Activated CD4-positive, alpha-beta T cell treated with anti-CD3 and anti-CD28 coated beads, Interleukin-2, amount 50 U/mL, for 4 hours (primary cell): ENCODE measurements around the gene WDR4.
A peak's percentile ranks its signal among the peaks of the same experiment; 100 is the strongest.
"Not testable (repeated sequence)": the region's sequence is repeated elsewhere in the genome, so short reads cannot be mapped to it uniquely, and the experiment has no call there.

Source experiments
- DNase-seq, 2 experiments: peaks; one replicate each; pipeline ENCODE4 v3.0.0-alpha.2; 2020

The WDR4 gene

DNA sequence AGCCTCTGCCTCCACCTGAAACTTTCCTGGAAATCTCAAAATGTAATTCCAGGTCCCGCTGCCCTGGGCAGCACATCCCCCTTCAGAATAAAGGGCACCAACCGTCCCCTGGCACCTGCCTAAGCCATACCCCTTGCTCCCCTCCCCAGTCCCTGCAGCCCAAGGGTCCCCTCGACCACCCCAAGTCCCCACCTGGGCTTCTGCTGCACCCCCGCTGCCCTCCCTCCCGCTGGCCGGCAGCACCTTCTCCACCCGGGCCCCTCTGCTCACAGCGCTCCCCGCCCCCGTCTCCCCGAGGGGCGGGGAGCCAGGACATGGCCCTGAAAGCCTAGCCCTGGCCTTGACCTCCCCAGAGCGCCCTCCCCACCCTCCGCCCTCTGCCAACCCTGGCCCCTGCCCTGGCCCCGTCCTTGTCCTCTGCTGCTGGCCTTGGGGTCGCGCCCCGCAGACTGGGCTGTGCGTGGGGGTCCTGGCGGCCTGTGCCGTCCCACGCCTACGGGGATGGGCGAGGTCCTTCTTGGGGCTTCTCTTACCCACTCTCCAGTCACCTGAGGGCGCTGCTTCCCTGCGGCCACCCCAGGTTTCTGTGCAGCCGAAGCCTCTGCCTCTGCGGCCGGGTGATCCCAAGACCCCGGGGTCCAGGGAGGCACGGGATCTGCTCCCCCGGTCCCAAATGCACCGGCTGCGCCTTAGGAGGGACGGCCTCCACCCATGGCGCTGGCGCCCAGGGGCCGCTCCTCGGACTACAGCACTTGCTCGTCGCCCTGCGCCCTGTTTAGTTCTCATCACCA is 41.7 kb downstream of the WDR4 start:
- no peak for DNase-seq

GRCh38 chr21:42836767-42837301 is 42.5 kb downstream of the WDR4 start:
- no peak for DNase-seq

- no peak for DNase-seq
These were observed 43.0 kb downstream of the WDR4 start for GRCh38 chr21:42836402-42836666.

GRCh38 chr21:42835611-42836401 is 43.5 kb downstream of the WDR4 start:
- DNase-seq, result no peak

GRCh38 chr21:42835211-42835610 is 44.1 kb downstream of the WDR4 start:
- DNase-seq, result no peak

DNA sequence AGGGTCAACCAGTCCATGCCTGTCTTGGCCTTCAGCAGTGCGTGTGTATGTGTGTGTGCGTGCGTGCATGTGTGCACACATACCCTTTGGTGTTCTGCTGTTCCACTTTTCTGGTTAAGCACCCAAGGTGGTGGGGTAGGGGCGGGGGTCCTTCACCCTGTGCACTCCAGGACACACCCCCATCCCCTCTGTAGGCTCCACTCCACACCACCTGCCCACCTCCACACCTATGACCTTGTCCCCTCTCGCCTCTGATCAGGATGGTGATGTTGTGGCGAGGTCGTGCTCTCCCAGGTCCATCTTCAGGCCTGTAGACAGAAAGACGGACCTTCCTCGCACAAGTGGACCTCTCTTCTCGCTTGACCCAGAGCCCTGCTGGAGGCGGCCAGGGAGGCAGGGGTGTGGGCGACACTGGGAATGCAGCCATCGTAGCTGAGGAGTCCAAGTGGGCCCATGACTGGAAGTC is 44.6 kb downstream of the WDR4 start:
- DNase-seq, result no peak

DNA sequence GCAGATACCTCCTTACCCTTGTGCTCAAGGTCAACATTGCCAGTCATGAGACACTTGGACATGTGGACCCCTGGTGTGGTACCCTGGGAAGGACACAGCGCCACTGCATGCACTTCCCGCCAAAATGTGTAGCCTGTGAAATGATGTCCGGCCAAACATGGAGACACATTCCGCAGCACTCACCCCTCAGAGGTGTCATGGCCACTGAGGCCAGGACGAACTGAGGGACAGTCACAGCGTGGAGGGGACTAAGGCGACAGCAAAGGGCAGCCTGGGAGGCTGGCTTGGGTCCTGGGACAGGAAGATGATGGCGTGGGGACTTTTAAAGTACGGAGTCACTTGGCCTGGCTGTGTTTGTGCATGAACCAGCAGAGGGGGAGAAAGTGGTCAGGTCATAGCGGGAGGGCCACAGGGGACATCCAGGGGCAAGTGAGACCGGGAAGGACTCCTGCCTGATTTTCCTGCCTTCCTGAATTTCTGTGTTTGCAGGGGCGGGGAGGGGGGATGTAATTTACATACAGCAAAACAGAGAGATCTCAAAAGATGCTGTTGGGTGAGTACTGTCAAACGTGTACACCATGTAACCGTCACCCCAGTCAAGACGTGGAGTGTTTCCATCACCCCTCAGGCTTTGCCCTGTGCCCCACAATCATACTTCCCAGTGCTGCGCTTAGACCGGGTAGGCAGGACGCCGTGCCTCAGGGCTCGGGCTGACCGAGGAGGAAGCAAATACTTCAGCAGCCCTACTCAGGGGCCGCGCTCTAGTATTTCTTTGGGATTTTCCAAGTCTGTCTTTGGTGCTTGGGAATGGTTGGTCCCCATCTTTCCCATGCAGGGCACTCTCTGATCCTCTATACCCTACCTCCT is 45.2 kb downstream of the WDR4 start:
- no peak for DNase-seq

- DNase-seq, result peak; percentile 42 to 47
These were observed 45.9 kb downstream of the WDR4 start for GRCh38 chr21:42833439-42833815.

GRCh38 chr21:42832321-42832630 is 47.1 kb downstream of the WDR4 start:
- DNase-seq, result not testable (repeated sequence)

- no peak for DNase-seq
These were observed 48.6 kb downstream of the WDR4 start for GRCh38 chr21:42830456-42831455.

DNA sequence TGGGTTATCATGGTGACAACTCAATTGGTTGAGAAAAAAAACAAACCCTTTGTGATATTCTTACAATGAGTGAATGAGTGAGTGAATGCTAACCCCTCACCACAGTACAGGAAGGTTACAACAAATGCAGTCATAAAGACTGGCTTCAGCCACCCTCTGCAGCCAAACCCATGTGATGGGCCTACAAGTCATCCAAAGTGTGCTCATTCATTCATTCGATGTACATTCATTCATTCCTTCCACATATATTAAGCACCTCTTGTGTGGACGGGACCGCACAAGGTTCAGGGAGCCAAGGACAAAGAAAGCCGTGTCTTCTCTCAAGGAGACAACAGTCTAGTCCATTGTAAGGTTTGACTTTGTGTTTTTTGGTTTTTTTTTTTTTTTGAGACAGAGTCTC is 49.4 kb downstream of the WDR4 start:
- no peak for DNase-seq

GRCh38 chr21:42829417-42829816 is 49.9 kb downstream of the WDR4 start:
- DNase-seq, result no peak

DNA sequence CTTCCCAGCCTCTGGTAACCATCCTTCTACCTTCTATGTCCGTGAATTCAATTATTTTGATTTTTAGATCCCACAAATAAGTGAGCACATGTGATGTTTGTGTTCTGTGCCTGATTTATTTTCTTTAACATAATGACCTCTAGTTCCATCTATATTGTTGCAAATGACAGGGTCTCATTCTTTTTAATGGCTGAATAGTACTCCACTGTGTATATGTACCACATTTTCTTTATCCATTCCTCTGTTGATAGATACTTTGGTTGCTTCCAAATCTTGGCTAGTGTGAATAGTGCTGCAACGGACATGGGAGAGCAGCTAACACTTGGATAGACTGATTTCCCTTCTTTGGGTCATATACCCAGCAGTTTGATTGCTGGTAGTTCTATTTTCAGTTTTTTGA is 51.8 kb downstream of the WDR4 start:
- no peak for DNase-seq

GRCh38 chr21:42820616-42821465 is 58.5 kb downstream of the WDR4 start:
- DNase-seq, result no peak

DNA sequence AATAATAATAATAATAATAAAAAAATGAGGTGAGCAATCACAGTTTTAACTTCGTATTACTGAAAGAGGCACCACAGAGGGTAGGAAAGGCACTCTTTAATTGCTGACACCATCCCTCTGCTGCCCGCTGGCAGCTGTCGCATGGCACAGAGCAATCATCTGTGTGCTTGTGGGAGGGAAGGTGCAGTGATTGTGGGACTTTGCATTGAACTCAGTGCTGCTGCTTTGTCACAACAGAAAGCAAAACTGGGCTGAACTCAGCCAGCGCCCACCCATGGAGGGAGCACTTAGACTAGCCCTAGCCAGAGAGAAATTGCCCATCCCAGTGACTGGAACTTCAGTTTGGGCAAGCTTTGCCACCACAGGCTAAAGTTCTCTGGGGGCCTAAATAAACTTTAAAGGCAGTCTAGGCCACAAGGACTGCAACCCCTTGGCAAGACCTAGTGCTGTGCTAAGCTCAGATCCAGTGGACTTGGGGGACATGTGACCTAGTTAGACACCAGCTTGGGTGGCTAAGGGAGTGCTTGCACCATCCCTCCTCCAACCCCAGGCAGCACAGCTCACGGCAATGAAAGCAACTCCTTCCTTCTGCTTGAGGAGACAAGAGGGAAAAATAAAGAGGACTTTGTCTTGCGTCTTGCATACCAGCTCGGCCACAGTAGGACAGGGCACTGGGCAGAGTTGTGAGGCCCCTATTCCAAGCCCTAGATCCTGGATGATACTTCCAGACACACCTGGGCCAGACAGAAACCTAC is 59.3 kb downstream of the WDR4 start:
- no peak for DNase-seq

DNA sequence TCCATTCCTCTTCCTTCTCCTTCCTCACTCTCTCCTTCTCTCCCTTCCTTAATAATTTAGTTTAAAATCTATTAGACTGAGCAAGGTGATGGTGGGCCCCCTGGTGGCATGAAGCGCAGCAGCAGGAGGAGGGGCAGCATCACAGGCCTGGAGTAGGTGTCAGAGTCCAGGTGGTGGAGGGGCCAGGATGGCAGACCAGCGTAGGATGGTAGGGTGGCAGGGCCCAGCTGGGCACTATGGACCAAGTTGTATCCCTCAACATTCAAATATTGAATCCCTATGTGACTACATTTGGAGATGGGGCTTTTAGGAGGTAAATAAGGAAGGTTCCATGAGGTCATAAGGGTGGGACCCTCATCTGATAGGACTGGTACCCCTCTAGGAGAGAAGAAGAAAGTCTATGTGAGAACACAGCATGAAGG is 61.0 kb downstream of the WDR4 start:
- peak; percentile 59 to 69 for DNase-seq

GRCh38 chr21:42815217-42815616 is 64.1 kb downstream of the WDR4 start:
- DNase-seq, result no peak

DNA sequence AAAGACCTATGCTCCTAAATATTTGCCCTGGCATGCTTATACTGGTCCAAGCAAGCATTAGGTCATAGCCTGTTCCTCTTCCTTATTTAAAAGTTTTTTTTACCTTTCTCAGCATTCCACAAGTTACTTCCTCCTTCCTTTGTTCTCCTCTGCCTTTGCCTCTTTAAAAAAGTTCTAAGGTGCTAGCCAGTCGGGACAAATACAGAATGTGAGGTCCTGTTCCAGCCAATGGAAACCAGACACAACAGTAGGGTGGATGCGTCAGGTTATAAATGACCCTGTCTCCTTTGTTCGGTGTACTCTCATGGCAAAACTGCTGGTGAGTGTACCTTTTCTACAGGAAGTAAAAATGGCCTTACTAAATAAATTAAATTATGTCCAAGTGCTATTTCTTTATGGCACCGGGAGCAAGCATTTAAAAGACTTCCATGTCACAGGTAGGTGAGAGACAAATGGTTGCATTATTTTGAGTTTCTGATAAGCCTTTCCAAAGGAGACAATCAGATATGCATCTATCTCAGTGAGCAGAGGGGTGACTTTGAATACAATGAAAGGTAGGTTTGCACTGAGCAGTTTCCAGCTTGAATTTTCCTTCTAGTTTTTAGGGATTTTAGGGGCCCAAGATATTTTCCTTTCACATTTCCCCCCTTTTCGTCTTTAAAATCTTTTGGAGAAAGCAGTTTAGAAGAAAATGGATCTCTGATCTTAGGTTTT is 66.7 kb downstream of the WDR4 start:
- not testable (repeated sequence) for DNase-seq

DNA sequence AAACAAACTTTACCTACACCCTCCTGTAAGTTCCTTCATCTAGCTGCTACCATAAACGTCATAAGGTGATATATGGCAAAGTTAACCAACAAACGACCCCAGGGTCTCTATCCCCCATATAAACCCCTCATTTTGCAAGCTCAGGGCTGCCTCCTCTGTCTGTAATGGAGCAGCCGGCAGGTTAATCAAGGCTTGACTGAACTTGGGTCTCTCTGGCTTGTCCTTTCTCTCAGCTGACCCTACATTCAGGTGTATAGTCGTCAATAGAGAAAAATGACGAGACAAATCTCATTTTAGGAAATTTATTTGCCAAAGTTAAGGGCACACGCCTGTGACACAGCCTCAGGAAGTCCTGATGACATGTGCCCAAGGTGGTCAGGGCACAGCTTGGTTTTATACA is 67.4 kb downstream of the WDR4 start:
- no peak for DNase-seq
